SJCRH30 (cell line): Measurements from ENCODE around the gene PIK3C2G. TPM values are rescaled to one million over a fixed set of nuclear protein-coding genes. Genes with fewer than 3 reads are reported as not detected.

Source experiments
- DNase-seq, 2 experiments: peaks; one replicate each; pipeline ENCODE4 v3.0.0-alpha.2; 2015 to 2020
- H3K27ac ChIP-seq: fragments of 250-450 bp; sonication (Bioruptor Pico); 2 replicates; pipeline ENCODE4 v1.5.1; 2020; ENCODE audit warnings: mild to moderate bottlenecking, moderate library complexity
- H3K27me3 ChIP-seq: fragments of 250-450 bp; sonication (Bioruptor Pico); 2 replicates; pipeline ENCODE4 v1.5.1; 2020; ENCODE audit warnings: mild to moderate bottlenecking, moderate library complexity
- H3K36me3 ChIP-seq: fragments of 250-450 bp; sonication (Bioruptor Pico); 2 replicates; pipeline ENCODE4 v1.5.1; 2020; ENCODE audit warnings: mild to moderate bottlenecking, moderate library complexity
- H3K4me1 ChIP-seq: fragments of 250-450 bp; sonication (Bioruptor Pico); 2 replicates; pipeline ENCODE4 v1.5.1; 2020; ENCODE audit warnings: mild to moderate bottlenecking, moderate library complexity
- H3K4me3 ChIP-seq: fragments of 250-450 bp; sonication (Bioruptor Pico); 2 replicates; pipeline ENCODE4 v1.5.1; 2020; ENCODE audit warnings: mild to moderate bottlenecking, moderate library complexity
- H3K9me3 ChIP-seq: fragments of 250-450 bp; sonication (Bioruptor Pico); replicated peaks from 2 replicates; pipeline ENCODE4 v1.5.1; 2020; ENCODE audit warnings: mild to moderate bottlenecking, moderate library complexity
- total RNA-seq: library from RNA; depleted of rRNA; stranded (reverse); fragments of >200 nt; shearing (Covaris generic); gene quantifications from 2 replicates; pipeline ENCODE4 v1.2.3, GENCODE V29; 2014

PIK3C2G gene
- total RNA-seq, 1 experiment from 2014 or later, result 0.04 TPM

GRCh38 chr12:18391151-18391550 lies 129.8 kb downstream of the PIK3C2G start:
- no peaks in the 10 kb centered on the region for H3K4me1 ChIP-seq
- no peak overlapping the region for H3K27ac ChIP-seq
- H3K27me3 ChIP-seq, result no peaks in the 10 kb centered on the region
- H3K9me3 ChIP-seq, result no peaks in the 10 kb centered on the region
- no peak overlapping the region for H3K4me3 ChIP-seq
- no peaks in the 10 kb centered on the region for H3K36me3 ChIP-seq
- DNase-seq, result no peak

DNA sequence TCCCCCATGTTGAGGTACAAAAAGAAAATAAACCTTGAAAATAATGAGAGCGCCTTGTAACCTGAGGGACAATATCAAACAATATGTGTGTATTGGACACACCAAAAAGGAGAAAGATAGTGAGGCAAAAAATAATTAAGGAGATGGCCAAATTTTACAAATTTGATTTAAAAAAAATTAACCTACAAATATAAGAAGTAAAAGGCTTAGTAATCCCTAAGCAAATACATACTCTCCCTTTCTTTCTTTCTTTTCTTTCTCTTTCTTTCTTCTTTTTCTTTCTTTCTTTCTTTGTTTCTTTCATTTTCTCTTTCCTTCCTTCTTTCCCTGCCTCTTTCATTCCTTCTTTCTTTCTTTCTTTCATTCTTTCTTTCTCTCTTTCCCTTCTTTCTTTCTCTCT lies 133.4 kb downstream of the PIK3C2G start:
- Histone ChIP-seq H3K27ac (no peak overlapping the region), H3K4me3 (no peak overlapping the region), H3K9me3 (no peaks in the 10 kb centered on the region), H3K4me1 (no peaks in the 10 kb centered on the region), H3K36me3 (no peaks in the 10 kb centered on the region), H3K27me3 (no peaks in the 10 kb centered on the region)
- no peak for DNase-seq

DNA sequence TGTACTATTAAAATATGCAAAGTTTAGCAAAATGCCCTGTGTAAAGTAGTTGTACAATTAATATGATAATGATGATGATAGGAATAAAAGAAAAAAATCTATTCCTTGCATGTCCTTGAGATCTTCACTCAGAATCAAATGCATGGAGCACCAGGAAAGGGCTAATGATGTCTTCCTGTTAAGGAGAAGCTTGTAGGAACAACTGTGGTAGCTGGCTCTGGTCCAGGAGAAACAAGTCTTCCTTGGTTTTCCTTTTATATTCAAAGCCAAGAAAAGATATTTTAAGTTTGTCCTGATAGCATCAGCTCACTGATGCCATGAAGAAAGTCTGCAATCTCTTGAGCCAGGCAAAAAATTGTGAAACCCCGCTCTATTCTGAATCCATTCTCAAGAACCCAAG lies 138.9 kb downstream of the PIK3C2G start:
- no peaks in the 10 kb centered on the region for H3K4me1 ChIP-seq
- no peaks in the 10 kb centered on the region for H3K36me3 ChIP-seq
- no peak overlapping the region for H3K4me3 ChIP-seq
- H3K27me3 ChIP-seq, result no peaks in the 10 kb centered on the region
- no peak overlapping the region for H3K27ac ChIP-seq
- peak in 1 of 2 experiments; percentile 7 for DNase-seq
- H3K9me3 ChIP-seq, result no peaks in the 10 kb centered on the region

- Histone ChIP-seq H3K9me3 (no peaks in the 10 kb centered on the region), H3K27me3 (no peaks in the 10 kb centered on the region), H3K36me3 (no peaks in the 10 kb centered on the region), H3K4me3 (no peak overlapping the region), H3K4me1 (no peaks in the 10 kb centered on the region), H3K27ac (no peak overlapping the region)
- DNase-seq, result no peak
Observed at GRCh38 chr12:18402872-18403611, 141.7 kb downstream of the PIK3C2G start.

DNA sequence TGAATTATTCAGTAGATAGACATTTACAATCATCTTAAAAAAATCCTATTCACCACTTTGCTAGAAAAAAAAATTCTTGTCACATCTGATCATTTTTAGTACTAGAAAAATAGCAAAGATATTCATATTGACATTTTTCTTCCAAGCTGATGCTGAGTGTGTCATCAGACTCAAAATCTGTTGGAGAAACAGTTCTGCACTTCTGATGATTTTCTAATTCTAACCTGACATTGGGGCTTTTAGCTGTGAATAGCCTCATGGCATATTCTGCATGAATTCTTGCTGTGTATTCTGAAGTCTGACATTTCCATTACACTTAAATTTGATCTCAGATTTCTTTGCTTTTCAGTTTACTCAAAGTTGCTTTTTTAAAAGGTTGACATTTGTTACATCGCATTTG lies 150.1 kb downstream of the PIK3C2G start:
- Histone ChIP-seq H3K27ac (no peak overlapping the region), H3K9me3 (no peaks in the 10 kb centered on the region), H3K27me3 (no peaks in the 10 kb centered on the region), H3K4me1 (no peaks in the 10 kb centered on the region), H3K36me3 (no peaks in the 10 kb centered on the region), H3K4me3 (no peak overlapping the region)
- DNase-seq, result no peak

DNA sequence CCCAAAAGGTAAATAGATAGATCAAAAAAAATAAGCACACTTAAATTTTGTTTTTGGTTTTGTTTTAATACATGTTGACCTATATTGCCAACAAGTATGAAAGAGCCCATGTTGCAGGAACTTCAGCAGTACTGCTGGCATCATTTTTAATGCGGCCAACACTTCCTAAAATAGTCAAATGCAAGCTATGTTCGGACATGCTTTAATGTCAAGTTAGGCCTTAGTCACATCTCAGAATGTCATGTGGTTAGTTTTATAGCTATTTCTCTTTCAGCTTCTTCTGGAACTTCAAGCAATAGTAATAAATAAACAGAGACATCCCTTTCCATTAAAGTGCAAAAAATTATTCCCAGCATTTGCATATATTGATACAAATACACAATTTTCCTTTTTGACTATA lies 153.4 kb downstream of the PIK3C2G start:
- no peaks in the 10 kb centered on the region for H3K27me3 ChIP-seq

DNA sequence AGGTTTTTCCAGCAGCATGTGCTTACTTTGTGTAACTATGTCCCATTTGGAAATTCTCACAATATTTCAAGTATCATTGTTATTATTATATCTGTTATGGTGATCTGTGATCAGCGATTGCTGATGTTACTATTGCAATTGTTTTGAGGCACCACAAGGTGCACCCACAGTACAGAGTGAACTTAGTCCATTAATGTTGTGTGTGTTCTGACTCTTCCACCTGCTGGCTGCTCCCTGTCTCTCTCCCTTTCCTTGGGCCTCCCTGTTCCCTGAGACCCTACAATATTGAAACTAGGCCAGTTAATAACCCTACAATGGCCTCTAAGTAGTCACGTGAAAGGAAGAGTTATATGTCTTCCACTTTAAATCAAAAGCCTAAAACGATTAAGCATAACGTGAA lies 153.9 kb downstream of the PIK3C2G start:
- Histone ChIP-seq H3K36me3 (no peaks in the 10 kb centered on the region), H3K4me3 (no peak overlapping the region), H3K4me1 (no peaks in the 10 kb centered on the region), H3K9me3 (no peaks in the 10 kb centered on the region), H3K27me3 (no peaks in the 10 kb centered on the region), H3K27ac (no peak overlapping the region)
- no peak for DNase-seq

More for the DNA sequence above, 153.4 kb downstream of the PIK3C2G start:
- no peak for DNase-seq
- no peak overlapping the region for H3K27ac ChIP-seq
- H3K36me3 ChIP-seq, result no peaks in the 10 kb centered on the region
- H3K9me3 ChIP-seq, result no peaks in the 10 kb centered on the region
- H3K4me1 ChIP-seq, result no peaks in the 10 kb centered on the region
- no peak overlapping the region for H3K4me3 ChIP-seq

- Histone ChIP-seq H3K36me3 (no peaks in the 10 kb centered on the region), H3K9me3 (no peaks in the 10 kb centered on the region), H3K27me3 (no peaks in the 10 kb centered on the region), H3K4me1 (no peaks in the 10 kb centered on the region), H3K27ac (no peak overlapping the region), H3K4me3 (no peak overlapping the region)
- no peak for DNase-seq
Observed at GRCh38 chr12:18416412-18416811, 155.1 kb downstream of the PIK3C2G start.

DNA sequence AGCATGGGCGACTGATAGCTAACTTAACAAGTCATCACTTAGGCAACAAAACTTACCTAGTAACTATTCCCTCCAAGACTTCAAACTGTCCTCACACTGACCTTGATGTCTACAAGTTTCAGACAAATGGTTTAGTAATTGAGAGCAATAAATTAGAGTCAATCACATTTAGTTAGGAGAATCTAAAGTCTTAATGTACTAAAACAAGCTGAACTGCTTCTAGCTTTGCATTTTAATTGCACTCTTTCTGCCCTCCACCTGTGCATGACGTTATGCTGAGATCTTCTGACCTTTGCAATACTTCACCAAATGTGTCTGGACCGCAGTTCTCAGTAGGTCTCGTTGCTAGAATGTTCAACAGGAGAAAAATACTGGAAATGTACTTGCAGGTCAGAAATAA lies 158.0 kb downstream of the PIK3C2G start:
- Histone ChIP-seq H3K4me3 (no peak overlapping the region), H3K9me3 (no peaks in the 10 kb centered on the region), H3K36me3 (no peaks in the 10 kb centered on the region), H3K27me3 (no peaks in the 10 kb centered on the region), H3K4me1 (no peaks in the 10 kb centered on the region), H3K27ac (no peak overlapping the region)
- no peak for DNase-seq

DNA sequence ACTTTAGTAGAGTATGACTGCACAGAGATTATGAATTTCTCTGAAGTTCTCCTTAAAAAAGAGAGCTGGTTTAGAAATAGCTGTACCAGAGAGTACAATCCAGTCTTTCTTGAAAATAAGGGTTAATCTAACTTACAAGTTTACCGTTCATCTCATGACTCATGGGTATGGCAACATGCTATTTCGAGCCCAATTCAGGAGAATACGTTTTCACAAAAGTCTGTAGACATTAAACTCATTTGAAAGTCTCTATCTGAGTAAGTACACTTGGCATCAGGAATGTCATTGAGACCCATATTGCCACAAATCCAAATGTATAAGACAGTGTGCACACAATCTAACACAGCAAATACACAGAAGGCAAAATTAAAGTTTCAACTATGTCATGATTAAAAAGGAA lies 160.5 kb downstream of the PIK3C2G start:
- Histone ChIP-seq H3K4me3 (no peak overlapping the region), H3K27ac (no peak overlapping the region), H3K36me3 (no peaks in the 10 kb centered on the region), H3K4me1 (no peaks in the 10 kb centered on the region), H3K27me3 (no peaks in the 10 kb centered on the region), H3K9me3 (no peaks in the 10 kb centered on the region)
- DNase-seq, result no peak

- Histone ChIP-seq H3K4me3 (no peak overlapping the region), H3K27ac (no peak overlapping the region), H3K4me1 (peaks cover 4% of the 10 kb centered on the region; the same call in 1 of the 2 replicates), H3K36me3 (no peaks in the 10 kb centered on the region), H3K27me3 (no peaks in the 10 kb centered on the region), H3K9me3 (no peaks in the 10 kb centered on the region)
- DNase-seq, result no peak
Observed at GRCh38 chr12:18422871-18423270, 161.6 kb downstream of the PIK3C2G start.

GRCh38 chr12:18424857-18425256 lies 163.5 kb downstream of the PIK3C2G start:
- H3K36me3 ChIP-seq, result no peaks in the 10 kb centered on the region
- no peak overlapping the region for H3K4me3 ChIP-seq
- DNase-seq, result no peak
- no peaks in the 10 kb centered on the region for H3K27me3 ChIP-seq
- H3K9me3 ChIP-seq, result no peaks in the 10 kb centered on the region; the same call in 1 of the 2 replicates
- H3K4me1 ChIP-seq, result peaks cover 19% of the 10 kb centered on the region
- H3K27ac ChIP-seq, result no peak overlapping the region

GRCh38 chr12:18427520-18427919 lies 166.2 kb downstream of the PIK3C2G start:
- no peak overlapping the region; the same call in 1 of the 2 replicates for H3K27ac ChIP-seq

GRCh38 chr12:18428416-18428815 lies 167.1 kb downstream of the PIK3C2G start:
- Histone ChIP-seq H3K27ac (peak overlapping the region; percentile 34), H3K4me1 (peaks cover 53% of the 10 kb centered on the region), H3K36me3 (no peaks in the 10 kb centered on the region), H3K4me3 (no peak overlapping the region), H3K27me3 (no peaks in the 10 kb centered on the region), H3K9me3 (no peaks in the 10 kb centered on the region; the same call in 1 of the 2 replicates)
- DNase-seq, result peak; percentile 59 to 70

More at GRCh38 chr12:18427520-18427919, 166.2 kb downstream of the PIK3C2G start:
- H3K36me3 ChIP-seq, result no peaks in the 10 kb centered on the region
- H3K9me3 ChIP-seq, result no peaks in the 10 kb centered on the region; the same call in 1 of the 2 replicates
- no peaks in the 10 kb centered on the region for H3K27me3 ChIP-seq
- DNase-seq, result no peak
- peaks cover 46% of the 10 kb centered on the region for H3K4me1 ChIP-seq
- H3K4me3 ChIP-seq, result no peak overlapping the region

- Histone ChIP-seq H3K27ac (peak overlapping the region; percentile 34; the same call in 1 of the 2 replicates), H3K9me3 (no peaks in the 10 kb centered on the region; the same call in 1 of the 2 replicates), H3K27me3 (no peaks in the 10 kb centered on the region), H3K4me1 (peaks cover 53% of the 10 kb centered on the region), H3K4me3 (no peak overlapping the region), H3K36me3 (no peaks in the 10 kb centered on the region)
- no peak for DNase-seq
Observed at GRCh38 chr12:18429366-18429765, 168.0 kb downstream of the PIK3C2G start.
